Prostate gland (tissue), 2 donors: ENCODE results near the gene SCRN2. TPM values are rescaled to one million over a fixed set of nuclear protein-coding genes. Genes with fewer than 3 reads are reported as not detected.

Experiments used
- DNase-seq: peaks from one replicate; pipeline ENCODE4 v3.0.0-alpha.2; 2019; ENCODE audit warnings: low spot score
- H3K27ac ChIP-seq, 2 donors: fragments of 200-600 bp; sonication (generic); 2 replicates each; pipeline ENCODE4 v1.5.1; 2017 to 2019
- H3K27me3 ChIP-seq: fragments of 200-600 bp; sonication (generic); replicated peaks from 2 replicates; pipeline ENCODE4 v1.5.1; 2019; ENCODE audit not compliant: insufficient read depth
- H3K36me3 ChIP-seq, 2 donors: fragments of 200-600 bp; sonication (generic); 1 replicate in 1 of 2; 2 replicates in 1 of 2; pipeline versions ENCODE4 v1.5.1 to v1.8.1; 2017 to 2019
- H3K4me1 ChIP-seq: fragments of 200-600 bp; sonication (generic); replicated peaks from 2 replicates; pipeline ENCODE4 v1.5.1; 2019
- H3K4me3 ChIP-seq, 2 donors: fragments of 200-600 bp; sonication (generic); 2 replicates each; pipeline ENCODE4 v1.5.1; 2017 to 2019
- H3K9me3 ChIP-seq: fragments of 200-600 bp; sonication (generic); 2 replicates; pipeline ENCODE4 v1.5.1; 2017
- CTCF ChIP-seq, 4 experiments: fragments of 200-600 bp in 2 of 4; fragments of 450-650 bp in 2 of 4; sonication (generic) in 2 of 4; IDR thresholded peaks; 1 replicate in 3 of 4; 2 replicates in 1 of 4; pipeline ENCODE4 v1.5.1; 2016 to 2019; ENCODE audit warnings: antibody characterized with exemption in 4 of 4, mild to moderate bottlenecking in 2 of 4, moderate library complexity in 2 of 4
- POLR2A ChIP-seq: fragments of 450-650 bp; IDR thresholded peaks from one replicate; pipeline ENCODE4 v1.6.1; 2016; ENCODE audit warnings: antibody characterized with exemption, mild to moderate bottlenecking
- POLR2AphosphoS5 ChIP-seq: sonication (generic); formaldehyde crosslinking; IDR thresholded peaks from one replicate; pipeline ENCODE4 v1.6.1; 2017; ENCODE audit warnings: antibody characterized with exemption
- WGBS: methylation state at CpG from one replicate; pipeline ENCODE4 v1.1.5; 2018; 5-methylcytosine and 5-hydroxymethylcytosine counted together
- intact Hi-C: fragments of 100-400 bp; cut with DNase I; formaldehyde crosslinking; loops from one replicate; pipeline ENCODE4 v1.14.2; 2022
- total RNA-seq, 2 donors: library from RNA; depleted of rRNA; stranded (reverse); fragments of >200 nt; gene quantifications; one replicate each; pipeline ENCODE4 v1.1.0, GENCODE V29; 2016

The SCRN2 gene
- total RNA-seq: 10 to 100 TPM; 32.6 to 44.4 TPM

- intact Hi-C loops: loop anchor here (1.0 to 10.0 kb wide), 2 partner anchors 49 to 1354 kb away; no protein-coding TSS in a partner anchor
Observed at GRCh38 chr17:47840742-47841487, at the start of gene SCRN2. Gene SCRN2, minus strand, starts transcription at chr17:47841273. Its CDS starts 430 bp downstream, at chr17:47840843.

DNA sequence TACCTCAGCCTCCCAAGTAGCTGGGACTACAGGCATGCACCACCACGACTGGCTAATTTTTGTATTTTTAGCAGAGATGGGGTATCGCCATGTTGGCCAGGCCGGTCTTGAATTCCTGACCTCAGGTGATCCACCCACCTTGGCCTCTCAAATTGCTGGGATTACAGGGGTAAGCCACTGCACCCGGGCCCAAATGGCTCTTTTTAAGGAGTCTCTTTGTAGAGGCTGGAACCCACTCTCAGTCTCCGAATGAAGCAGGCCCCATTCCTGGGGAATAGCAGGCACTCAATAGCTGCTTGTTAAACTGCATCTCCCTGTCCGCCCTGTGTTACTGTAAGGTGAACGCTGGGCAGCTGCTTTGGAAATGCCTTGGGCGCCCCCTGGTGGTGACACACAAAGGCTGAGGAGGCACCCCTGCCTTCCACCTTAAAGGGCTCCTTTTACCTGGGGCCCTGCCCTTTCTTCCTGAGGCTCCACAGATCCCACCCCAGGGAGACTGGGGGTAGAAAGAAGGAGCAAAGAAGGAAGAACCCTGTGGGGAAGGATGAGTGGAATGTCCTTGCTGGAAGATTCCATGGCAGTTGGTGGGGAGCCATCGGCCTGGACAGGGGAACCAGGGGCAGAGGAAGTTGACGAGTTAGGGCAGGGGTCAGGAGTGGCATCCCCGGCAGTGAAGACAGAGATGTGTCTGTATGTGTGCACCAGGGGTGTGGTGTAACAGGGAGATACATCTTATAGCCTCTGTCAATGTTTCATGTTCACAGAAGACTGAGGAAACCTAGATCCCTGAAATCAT lies 48.9 kb upstream of the SCRN2 start:
- Histone ChIP-seq H3K27ac (no peak overlapping the region), H3K9me3 (no peaks in the 10 kb centered on the region), H3K4me1 (no peaks in the 10 kb centered on the region), H3K4me3 (no peak overlapping the region), H3K36me3 (no peaks in the 10 kb centered on the region), H3K27me3 (no peaks in the 10 kb centered on the region)
- WGBS: 44% methylated on average over 11 of the region's 11 CpGs
- TF ChIP-seq POLR2AphosphoS5 (peak; percentile 80), CTCF (IDR thresholded peaks at IDR 0.05) (peak; percentile 96 to 99 (median 96)), POLR2A (no peak)
- intact Hi-C loops: loop anchor here (1.0 to 5.0 kb wide), 2 partner anchors 49 to 52 kb away; partner anchors contain the start of genes PNPO and SCRN2
- peak; percentile 90 for DNase-seq

More at GRCh38 chr17:47840742-47841487, at the start of gene SCRN2:
- H3K36me3 ChIP-seq: no peaks in the 10 kb centered on the region
- no peaks in the 10 kb centered on the region for H3K27me3 ChIP-seq
- peaks cover 7% of the 10 kb centered on the region for H3K4me1 ChIP-seq
- no peaks in the 10 kb centered on the region for H3K9me3 ChIP-seq
- no peak for TF ChIP-seq POLR2A
- peak; percentile 65 for TF ChIP-seq POLR2AphosphoS5
- TF ChIP-seq CTCF (IDR thresholded peaks at IDR 0.05): peak; percentile 85 to 99 (median 94)
- peak; percentile 83 for DNase-seq
- H3K4me3 ChIP-seq: peak within 1 kb of the TSS; percentile 73 to 76
- under 1% methylated on average over 55 of the region's 55 CpGs for WGBS
- peak within 1 kb of the TSS; percentile 70 to 80 for H3K27ac ChIP-seq

- no peaks in the 10 kb centered on the region for H3K27me3 ChIP-seq
- intact Hi-C loops: no loop called here
- no peak overlapping the region for H3K27ac ChIP-seq
- TF ChIP-seq POLR2A: no peak
- H3K4me3 ChIP-seq: no peak overlapping the region
- H3K36me3 ChIP-seq: no peaks in the 10 kb centered on the region
- 89% methylated on average over 6 of the region's 6 CpGs for WGBS
- DNase-seq: no peak
- H3K4me1 ChIP-seq: peaks cover 4% of the 10 kb centered on the region
- H3K9me3 ChIP-seq: no peaks in the 10 kb centered on the region
Observed at GRCh38 chr17:47888293-47888692, 47.2 kb upstream of the SCRN2 start.

DNA sequence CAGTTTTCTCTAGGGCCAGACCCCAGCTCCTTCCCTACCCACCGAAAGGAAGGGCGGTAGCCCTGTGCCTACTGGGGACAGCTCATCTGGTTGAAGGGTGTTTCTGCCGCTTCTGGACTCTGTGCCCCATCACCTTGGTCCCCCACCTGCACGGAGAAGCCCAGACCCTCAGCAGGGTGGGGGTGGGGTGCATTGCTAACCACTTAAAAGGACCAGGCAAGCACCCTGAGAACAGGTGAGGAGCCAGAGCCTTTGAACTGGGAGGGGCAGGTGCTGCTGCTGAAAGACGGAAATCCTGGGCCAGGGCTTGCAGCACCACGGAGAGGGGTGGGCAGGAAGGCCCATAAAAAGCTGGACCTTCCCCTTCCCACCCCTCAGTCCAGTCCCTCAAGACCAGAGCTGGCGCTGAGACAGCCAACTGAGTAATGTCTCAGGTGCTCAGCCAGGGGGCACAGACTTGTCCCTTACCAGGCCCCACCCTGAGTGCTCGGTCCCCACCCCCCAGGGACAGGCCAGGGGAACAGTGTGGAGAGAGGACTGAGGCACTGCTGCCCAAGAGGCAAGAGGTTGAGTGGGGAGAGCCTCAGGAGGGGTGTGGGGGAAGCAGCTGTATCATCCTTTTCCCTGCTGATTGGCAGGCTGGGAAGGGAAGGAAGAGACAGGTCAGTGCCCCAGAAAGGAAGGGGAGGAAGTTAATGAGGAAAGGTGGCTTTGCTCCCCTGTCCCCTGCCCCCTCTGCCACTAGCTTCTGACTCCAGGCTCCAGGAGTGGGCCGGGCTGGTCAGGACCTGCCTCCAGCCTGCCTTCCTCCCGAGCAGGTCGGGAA lies 44.0 kb upstream of the SCRN2 start:
- H3K9me3 ChIP-seq: no peaks in the 10 kb centered on the region
- H3K27ac ChIP-seq: peak overlapping the region; percentile 4 to 59
- intact Hi-C loops: no loop called here
- TF ChIP-seq CTCF (IDR thresholded peaks at IDR 0.05) (no peak), POLR2A (no peak), POLR2AphosphoS5 (no peak)
- WGBS: 47% methylated on average over 11 of the region's 11 CpGs
- no peak overlapping the region for H3K4me3 ChIP-seq
- H3K36me3 ChIP-seq: no peaks in the 10 kb centered on the region
- H3K27me3 ChIP-seq: no peaks in the 10 kb centered on the region
- DNase-seq: no peak
- peaks cover 15% of the 10 kb centered on the region for H3K4me1 ChIP-seq

GRCh38 chr17:47884427-47884740 lies 43.3 kb upstream of the SCRN2 start:
- H3K27me3 ChIP-seq: no peaks in the 10 kb centered on the region
- no peak for DNase-seq
- intact Hi-C loops: no loop called here
- 23% methylated on average over 5 of the region's 5 CpGs for WGBS
- no peak for TF ChIP-seq POLR2AphosphoS5
- TF ChIP-seq POLR2A: no peak
- TF ChIP-seq CTCF (IDR thresholded peaks at IDR 0.05): no peak
- H3K27ac ChIP-seq: peak overlapping the region; percentile 4 to 59
- no peaks in the 10 kb centered on the region for H3K36me3 ChIP-seq
- H3K9me3 ChIP-seq: no peaks in the 10 kb centered on the region
- peaks cover 15% of the 10 kb centered on the region for H3K4me1 ChIP-seq
- H3K4me3 ChIP-seq: no peak overlapping the region
